GM18498 (cell line): ENCODE measurements around the gene PTPRCAP.

Experiments
- ATAC-seq: cut with Tn5 transposase; IDR thresholded peaks from one replicate; pipeline ENCODE4 v1.9.1; 2021; ENCODE audit warnings: mild to moderate bottlenecking, moderate library complexity; ENCODE audit not compliant: unreplicated experiment

The PTPRCAP gene

DNA sequence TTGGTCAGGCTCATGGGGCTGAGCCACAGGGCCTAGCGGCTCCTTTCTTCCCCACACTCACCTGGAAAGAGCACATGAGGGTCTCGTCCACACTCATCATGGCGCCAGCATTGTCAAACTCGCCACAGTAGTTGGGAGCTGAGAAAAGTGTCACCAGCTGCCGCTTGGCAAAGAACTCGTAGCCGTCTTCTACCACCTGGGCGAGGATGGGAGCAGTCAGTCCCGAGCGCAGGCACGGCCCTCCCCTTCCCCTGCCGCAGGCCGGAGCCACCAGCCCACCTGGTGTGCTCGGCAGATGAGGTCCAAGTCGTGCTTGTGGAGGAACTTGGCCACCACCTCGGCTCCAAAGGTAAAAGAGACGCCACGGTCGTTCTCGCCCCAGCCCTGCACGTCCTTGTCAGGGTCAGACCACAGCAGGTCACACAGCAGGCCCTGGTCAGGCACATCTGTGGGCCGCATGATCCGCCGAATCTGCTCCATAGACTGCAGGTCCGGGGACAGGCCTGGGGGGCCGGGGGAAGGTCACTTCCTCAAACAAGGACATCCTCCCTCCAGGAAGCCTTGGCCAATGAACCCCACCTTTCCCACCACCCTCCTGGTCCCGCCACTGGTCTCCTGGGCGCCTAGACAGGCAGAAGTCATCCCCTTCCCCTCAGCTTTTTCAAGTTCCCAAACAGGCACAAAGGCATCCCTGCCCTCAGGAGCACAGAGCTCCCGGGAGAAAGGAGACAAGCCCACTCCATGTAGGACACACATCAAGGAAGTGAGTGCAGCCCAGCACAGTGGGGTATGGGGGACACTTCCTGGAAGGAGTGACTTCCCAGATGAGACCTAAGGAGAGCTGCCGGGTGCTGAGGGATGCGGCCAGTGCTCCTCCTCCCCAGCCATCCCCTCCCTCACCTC, 38.6 kb downstream of the PTPRCAP start:
- ATAC-seq, result no peak

DNA sequence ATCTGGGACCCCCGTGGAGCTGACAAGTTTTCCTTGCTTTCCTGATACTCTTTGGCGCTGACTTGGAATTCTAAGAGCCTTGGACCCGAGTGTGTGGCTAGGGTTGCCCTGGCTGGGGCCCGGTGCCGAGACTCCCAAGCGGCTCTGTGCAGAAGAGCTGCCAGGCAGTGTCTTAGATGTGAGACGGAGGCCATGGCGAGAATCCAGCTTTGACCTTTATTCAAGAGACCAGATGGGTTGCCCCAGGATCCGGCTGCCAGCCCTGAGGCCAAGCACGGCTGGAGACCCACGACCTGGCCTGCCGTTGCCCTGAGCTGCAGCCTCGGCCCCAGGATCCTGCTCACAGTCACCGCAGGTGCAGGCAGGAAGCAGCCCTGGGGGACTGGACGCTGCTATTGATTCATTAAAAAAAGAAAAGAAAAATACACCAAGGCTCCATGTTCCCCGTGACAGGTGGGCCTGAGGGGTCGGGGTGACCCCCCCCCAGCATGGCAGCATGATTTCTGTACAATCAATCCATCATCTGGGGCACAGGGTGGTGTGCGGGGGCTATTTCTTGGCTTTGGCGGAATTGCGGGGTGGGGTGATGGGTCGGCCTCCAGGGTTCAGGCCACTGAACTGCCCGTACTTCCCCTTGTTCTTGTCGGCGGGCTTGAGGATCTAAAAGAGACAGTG, 39.4 kb downstream of the PTPRCAP start:
- no peak for ATAC-seq

- no peak for ATAC-seq
Observed at GRCh38 chr11:67397536-67397935, 39.9 kb downstream of the PTPRCAP start.

GRCh38 chr11:67396587-67397389, 40.7 kb downstream of the PTPRCAP start:
- no peak for ATAC-seq

DNA sequence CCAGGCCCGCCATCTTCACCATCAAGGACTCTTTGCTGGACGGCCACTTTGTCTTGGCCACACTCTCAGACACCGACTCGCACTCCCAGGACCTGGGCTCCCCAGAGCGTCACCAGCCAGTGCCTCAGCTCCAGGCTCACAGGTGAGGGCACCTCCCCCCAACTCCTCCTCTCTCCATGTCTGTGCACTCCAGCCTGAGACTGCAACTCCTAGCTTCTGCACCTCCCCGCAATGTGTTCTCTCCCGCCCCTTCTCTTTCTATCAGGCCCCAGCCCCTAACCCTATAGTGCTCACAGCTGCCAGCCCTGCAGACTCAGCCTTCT, 41.3 kb downstream of the PTPRCAP start:
- ATAC-seq, result no peak

DNA sequence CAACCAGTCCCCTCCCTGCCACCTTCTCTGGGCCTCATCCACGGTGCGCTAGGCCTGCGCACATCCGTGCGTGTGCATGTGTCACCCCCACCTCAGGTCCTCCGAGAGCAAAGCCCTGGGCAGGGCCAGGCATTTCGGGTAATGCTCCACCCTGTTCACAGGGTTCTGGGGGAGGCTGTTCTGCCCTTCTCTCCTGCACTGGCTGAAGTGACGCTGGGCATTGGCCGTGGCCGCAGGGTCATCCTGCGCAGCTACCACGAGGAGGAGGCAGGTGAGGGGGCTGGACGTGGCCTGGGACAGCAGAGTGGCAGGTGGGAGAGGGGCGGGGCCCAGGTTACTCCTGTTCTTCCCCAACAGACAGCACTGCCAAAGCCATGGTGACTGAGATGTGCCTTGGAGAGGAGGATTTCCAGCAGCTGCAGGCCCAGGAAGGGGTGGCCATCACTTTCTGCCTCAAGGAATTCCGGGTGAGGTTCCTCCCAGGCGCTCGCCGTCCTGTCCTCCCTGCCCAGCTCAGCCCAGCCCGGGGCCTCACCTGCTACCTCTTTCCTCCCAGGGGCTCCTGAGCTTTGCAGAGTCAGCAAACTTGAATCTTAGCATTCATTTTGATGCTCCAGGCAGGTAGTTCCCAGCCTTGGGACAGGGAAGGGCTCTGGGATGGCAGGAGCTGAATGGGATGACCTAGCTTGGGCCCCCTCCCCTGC, 41.8 kb downstream of the PTPRCAP start:
- ATAC-seq, result no peak

DNA sequence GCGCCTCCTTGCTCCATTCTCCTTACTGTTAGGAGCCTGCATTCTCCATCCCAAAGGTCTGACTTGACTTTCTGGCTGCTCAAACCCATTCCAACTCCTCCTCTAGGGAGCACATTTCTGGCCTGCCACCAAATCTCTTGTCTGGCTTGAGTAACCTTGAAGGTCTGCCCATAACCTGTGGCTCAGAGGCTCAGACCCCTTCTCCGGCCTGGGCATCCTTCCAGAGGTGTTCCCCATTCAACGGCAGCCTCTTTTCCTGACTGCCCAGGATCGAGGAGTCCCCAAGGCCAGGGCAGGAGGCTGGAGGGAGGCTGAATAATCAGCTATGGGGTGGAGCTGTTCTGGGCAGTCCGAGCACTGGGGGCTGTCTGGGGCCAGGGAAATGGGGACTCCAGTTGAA, 43.5 kb downstream of the PTPRCAP start:
- no peak for ATAC-seq

DNA sequence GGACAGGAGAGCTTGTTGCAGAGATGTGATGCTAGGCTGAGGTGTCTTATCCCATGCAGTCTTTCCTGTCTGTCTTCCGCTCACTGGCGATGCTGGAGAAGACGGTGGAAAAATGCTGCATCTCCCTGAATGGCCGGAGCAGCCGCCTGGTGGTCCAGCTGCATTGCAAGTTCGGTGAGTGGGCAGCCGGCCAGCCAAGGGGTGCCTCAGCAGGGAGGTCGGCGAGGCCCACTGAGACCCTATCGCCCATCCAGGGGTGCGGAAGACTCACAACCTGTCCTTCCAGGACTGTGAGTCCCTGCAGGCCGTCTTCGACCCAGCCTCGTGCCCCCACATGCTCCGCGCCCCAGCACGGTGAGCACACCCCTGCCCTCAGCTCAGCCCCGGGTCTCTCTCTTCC, 44.0 kb downstream of the PTPRCAP start:
- ATAC-seq, result no peak

DNA sequence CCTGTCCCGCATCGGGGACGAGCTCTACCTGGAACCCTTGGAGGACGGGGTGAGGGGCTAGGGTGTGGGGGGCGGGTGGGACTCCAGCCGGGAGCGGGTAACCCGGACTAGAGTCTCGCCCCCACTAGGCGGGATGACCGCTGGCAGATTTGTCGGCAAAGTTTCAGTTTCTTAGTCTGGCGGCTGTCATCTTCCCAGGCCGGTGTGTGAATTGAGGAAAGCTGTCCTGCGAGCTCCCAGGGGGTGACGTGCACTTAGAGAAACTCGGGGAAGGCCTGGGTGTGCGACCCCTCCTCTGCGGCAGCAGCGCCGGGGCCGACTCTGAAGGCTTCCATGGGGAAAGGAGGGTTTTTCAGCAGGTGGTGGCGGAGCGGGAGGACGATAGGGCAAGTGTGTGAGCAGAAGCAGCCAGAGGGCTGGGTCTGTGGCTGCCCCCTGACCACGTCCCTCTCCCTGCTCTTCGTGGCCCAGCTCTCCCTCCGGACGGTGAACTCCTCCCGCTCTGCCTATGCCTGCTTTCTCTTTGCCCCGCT, 45.2 kb downstream of the PTPRCAP start:
- ATAC-seq, result no peak

- ATAC-seq, result peak; percentile 65
Observed at GRCh38 chr11:67391304-67392182, 45.9 kb downstream of the PTPRCAP start, which contains the start of gene RAD9A. Gene RAD9A, plus strand, starts transcription at chr11:67391986. Its CDS starts 59 bp downstream, at chr11:67392045.

DNA sequence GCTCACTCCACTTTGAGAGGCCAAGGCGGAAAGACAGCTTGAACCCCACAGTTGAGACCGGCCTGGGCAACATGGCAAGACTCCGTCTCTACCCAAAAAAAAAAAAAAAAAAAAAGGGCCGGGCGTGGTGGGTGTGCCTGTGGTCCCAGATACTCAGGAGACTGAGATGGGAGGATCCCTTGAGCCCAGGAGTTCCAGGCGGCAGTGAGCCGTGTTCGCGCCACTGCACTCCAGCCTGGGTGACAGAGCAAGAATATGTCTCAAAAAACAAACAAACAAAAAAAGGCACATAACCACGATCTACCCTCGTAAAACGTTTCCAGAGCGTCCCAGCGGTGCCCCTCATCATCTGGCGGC, 46.6 kb downstream of the PTPRCAP start:
- no peak for ATAC-seq

DNA sequence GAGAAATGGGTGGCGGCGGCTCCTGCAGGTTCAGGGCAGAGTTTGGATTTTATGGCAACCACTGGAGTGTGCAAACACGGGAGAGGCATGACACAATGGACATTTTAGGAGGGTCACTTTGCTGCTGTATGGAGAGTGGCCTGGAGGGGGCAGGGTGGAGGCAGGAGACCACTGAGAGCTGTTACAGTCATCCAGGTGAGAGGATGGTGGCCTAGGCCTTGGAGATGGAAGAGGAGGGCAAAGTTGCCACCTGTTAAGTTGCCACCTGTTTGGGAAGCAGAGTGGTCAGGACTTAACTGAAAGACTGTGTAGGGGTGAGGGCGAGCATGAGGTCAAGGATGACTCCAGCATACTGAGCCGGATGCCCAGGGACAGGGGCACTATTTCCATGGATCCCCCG, 48.0 kb downstream of the PTPRCAP start:
- no peak for ATAC-seq

DNA sequence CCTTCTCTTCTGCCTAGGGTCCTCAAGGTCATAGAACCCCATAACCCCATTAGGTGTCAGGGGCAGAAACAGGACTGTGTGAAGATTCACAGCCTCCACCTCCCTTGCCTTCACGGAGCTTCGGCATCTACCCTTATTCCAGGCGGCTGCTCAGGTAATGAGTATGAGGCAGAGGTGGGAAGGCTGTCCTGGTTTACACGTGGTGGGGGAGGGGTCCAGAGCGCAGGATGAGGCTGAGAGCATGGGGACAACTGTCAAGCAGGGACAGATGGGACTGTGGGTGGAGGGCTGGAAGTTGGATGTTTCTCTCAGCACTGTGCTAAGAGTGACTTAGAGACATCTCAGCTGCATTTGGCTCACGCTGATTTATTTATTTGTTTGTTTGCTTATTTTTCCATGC, 50.0 kb downstream of the PTPRCAP start:
- ATAC-seq, result no peak

DNA sequence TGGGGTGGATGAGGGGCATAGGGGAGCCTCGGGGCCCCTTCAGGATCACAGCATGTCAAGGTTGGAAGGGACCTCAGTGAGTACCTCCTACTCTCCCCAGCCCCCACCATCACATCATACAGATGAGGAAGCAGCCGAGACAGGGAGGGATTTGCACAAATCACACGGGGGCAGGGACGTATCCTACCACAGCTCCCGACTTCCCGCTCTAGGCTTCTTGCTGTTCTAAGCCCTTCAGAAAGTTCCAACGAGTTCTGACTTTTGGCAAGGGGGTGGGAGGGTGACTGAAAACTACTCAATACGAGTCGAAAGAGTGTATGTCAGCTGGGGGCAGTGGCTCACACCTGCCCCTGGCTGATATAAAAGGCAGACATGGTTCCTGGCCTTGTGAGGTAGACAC, 50.4 kb downstream of the PTPRCAP start:
- no peak for ATAC-seq
